ENCODE data around the gene PGBD2. TPM values are rescaled to one million over a fixed set of nuclear protein-coding genes. Genes with fewer than 3 reads are reported as not detected.
A peak's percentile ranks its signal among the peaks of the same experiment; 100 is the strongest.

PGBD2 gene
- total and polyA plus RNA-seq, 2 of the 13 experiments (the other 11 are each of a cell fraction or from before 2014, with no cell fraction given) = 6.0 to 7.4 TPM

DNA sequence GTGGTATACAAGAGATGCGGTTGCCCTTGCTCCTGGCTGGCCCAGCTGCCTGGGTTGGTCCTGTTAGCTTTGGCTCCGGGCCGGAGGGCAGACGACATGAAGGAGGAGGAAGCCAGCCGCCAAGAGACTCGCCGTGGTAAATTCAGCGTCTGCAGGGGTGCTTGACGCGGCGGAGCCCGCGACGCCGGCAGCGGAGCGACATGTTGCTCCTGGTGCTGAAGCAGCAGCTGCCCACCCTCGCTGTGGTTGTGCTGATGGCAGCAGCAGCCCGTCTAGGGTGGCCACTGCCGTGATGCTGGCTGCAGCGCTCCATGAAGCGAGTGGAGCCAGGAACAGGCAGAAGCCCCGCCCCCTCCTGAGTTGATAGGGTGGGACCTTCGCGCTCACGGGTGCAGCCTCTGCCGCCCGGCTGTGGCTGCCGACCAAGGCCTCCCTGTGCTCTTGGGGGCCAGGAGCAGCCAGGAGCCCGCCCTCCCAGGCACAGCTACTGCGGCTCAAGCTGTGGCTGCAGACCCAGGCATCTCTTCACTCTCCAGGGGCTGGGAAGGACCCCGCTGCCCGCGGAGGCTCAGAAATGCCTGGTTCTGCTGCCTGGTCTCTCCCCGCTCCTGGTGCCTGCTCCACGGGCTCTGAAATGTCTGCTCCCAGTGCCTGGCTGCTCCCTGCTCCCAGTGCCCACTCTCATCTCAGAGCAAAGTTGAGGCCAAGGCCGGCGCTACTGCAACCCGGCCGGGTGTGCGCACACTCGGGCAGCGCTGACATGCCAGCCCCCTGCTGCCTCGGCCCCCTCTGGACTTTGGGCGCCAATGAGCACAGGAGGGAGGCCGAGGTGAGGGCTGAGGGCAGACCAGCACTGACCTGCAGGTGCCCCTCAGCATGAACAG lies 42.8 kb upstream of the PGBD2 start (continued):
- TF ChIP-seq, protein P1, sequence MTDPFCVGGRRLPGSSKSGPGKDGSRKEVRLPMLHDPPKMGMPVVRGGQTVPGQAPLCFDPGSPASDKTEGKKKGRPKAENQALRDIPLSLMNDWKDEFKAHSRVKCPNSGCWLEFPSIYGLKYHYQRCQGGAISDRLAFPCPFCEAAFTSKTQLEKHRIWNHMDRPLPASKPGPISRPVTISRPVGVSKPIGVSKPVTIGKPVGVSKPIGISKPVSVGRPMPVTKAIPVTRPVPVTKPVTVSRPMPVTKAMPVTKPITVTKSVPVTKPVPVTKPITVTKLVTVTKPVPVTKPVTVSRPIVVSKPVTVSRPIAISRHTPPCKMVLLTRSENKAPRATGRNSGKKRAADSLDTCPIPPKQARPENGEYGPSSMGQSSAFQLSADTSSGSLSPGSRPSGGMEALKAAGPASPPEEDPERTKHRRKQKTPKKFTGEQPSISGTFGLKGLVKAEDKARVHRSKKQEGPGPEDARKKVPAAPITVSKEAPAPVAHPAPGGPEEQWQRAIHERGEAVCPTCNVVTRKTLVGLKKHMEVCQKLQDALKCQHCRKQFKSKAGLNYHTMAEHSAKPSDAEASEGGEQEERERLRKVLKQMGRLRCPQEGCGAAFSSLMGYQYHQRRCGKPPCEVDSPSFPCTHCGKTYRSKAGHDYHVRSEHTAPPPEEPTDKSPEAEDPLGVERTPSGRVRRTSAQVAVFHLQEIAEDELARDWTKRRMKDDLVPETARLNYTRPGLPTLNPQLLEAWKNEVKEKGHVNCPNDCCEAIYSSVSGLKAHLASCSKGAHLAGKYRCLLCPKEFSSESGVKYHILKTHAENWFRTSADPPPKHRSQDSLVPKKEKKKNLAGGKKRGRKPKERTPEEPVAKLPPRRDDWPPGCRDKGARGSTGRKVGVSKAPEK (CRISPR knock-in tag; IDR thresholded peaks at IDR 0.05; ENCODE audit: borderline replicate concordance) = peak; percentile 84; the same call in 1 of the 2 replicates
- TF ChIP-seq ZSCAN12 (CRISPR knock-in tag; IDR thresholded peaks at IDR 0.05) = 0 out of 2 replicates have a peak, but pooled peaks have one; percentile 59
- TF ChIP-seq CCAR2 (optimal IDR thresholded peaks at IDR 0.05; ENCODE audit: low read depth, low read length) = no peak
- TF ChIP-seq ARNTL (CRISPR knock-in tag; IDR thresholded peaks at IDR 0.05) = peak; percentile 17; the same call in 1 of the 2 replicates
- TF ChIP-seq PLRG1 (conservative IDR thresholded peaks at IDR 0.05) = no peak
- no peak for TF ChIP-seq ELF4 (CRISPR knock-in tag; IDR thresholded peaks at IDR 0.05; ENCODE audit: borderline replicate concordance)
- no peak for TF ChIP-seq HOXA7 (CRISPR knock-in tag; IDR thresholded peaks at IDR 0.05)
- peak; percentile 35 for TF ChIP-seq RAD21 (CRISPR knock-in tag; IDR thresholded peaks at IDR 0.05)
- TF ChIP-seq ZNF580 (CRISPR knock-in tag; IDR thresholded peaks at IDR 0.05; ENCODE audit: borderline replicate concordance, low read depth) = peak; percentile 33; the same call in 1 of the 2 replicates
- TF ChIP-seq ZNF747 (CRISPR knock-in tag; IDR thresholded peaks at IDR 0.05; ENCODE audit: borderline replicate concordance) = no peak; the same call in 1 of the 2 replicates
- TF ChIP-seq NFYB (CRISPR knock-in tag; IDR thresholded peaks at IDR 0.05) = peak; percentile 38
- TF ChIP-seq ADNP (CRISPR knock-in tag; IDR thresholded peaks at IDR 0.05) = no peak
- no peak for TF ChIP-seq ZNF224 (CRISPR knock-in tag; IDR thresholded peaks at IDR 0.05)
- TF ChIP-seq WIZ (CRISPR knock-in tag; IDR thresholded peaks at IDR 0.05) = no peak; the same call in 1 of the 2 replicates
- peak; percentile 88 for TF ChIP-seq RBFOX2 (IDR thresholded peaks at IDR 0.05; ENCODE audit: low read depth, low read length)
- no peak for TF ChIP-seq RFX1 (IDR thresholded peaks at IDR 0.05)
- TF ChIP-seq KIAA2018 (CRISPR knock-in tag; IDR thresholded peaks at IDR 0.05; ENCODE audit: borderline replicate concordance) = no peak
- TF ChIP-seq ZNF75D (CRISPR knock-in tag; IDR thresholded peaks at IDR 0.05; ENCODE audit: borderline replicate concordance) = no peak
- TF ChIP-seq PPARG (CRISPR knock-in tag; conservative IDR thresholded peaks at IDR 0.05) = peak; percentile 24; the same call in 1 of the 2 replicates

Measured in HepG2 (cell line).